Fibroblast of peridontal ligament (primary cell): ENCODE results near the gene LCN10.
"Not testable (repeated sequence)": the region's sequence is repeated elsewhere in the genome, so short reads cannot be mapped to it uniquely, and the experiment has no call there.

Experiments used
- DNase-seq: peaks from one replicate; pipeline ENCODE4 v3.0.0-alpha.2; 2010; ENCODE audit errors: extremely low read depth

Gene LCN10

DNA sequence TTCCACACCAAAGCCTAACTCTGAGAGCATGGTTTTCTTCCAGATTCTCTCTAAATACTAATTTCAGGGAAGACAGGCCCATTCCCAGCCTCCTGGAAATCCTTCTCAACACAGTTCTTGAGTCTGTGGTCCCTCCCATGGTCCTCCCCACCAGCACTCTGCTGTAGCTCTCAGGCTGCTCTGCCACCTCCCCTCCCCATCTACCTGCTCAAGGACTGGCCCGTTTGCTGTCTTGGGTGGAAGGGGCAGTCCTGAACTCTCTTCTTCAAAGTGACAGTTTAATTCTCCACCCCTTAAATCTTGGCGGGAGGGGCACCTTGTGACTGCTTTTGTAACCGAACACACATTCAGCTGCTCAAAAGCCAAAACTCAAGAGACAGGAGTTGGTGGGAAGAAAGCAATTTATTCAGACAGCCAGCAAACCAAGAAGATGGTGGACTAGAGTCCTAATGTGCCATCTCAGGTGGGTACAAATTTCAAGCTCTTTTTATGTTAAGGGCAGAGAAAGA, 29.2 kb upstream of the LCN10 start:
- DNase-seq, result no peak

DNA sequence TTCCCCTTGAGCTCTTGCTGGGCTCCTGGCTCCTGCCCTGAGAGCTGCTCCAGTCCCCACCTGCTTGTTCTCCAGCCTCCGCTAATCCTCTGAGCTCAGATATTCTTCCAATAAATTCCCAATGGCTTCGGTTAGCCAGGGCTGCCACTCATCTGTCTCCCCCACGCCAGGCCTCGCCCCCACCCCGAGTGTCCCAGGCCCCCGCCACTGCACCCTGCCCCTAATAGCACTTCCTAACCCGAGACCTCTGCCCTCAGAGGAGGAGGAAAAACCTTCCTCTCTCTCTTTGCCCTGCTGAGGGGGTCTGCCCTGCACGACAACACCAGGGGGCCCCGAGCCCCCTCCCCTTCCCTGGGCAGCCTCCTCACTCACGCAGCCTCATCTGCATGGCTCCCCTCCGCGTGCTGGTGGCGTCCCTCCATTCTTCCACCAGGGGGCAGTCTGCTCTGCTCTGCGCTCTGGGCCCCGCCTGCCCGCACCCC, 27.0 kb upstream of the LCN10 start:
- no peak for DNase-seq

DNA sequence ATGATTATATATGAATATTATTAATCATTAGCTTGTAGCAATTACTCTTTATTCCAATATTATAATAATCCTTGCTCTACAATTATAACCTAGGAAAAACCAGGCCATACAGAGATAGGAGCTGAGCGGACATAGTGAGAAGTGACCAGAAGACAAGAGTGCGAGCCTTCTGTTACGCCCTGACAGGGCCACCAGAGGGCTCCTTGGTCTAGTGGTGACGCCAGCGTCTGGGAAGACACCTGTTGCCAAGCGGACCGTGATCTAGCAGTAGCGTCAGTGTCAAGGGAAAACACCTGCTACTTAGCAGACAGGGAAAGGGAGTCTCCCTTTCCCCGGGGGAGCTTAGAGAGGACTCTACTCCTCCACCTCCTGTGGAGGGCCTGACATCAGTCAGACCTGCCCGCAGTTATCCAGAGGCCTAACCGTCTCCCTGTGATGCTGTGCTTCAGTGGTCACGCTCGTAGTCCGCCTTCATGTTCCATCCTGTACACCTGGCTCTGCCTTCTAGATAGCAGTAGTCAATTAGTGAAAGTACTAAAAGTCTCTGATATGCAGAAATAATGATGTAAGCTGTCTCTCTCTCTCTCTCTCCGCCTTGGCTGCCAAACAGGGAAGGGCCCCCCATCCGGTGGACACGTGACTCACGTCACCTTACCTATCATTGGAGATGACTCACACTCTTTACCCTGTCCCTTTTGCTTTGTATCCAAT, 23.8 kb upstream of the LCN10 start:
- DNase-seq, result peak; percentile 23

- not testable (repeated sequence) for DNase-seq
These were observed 23.1 kb upstream of the LCN10 start for GRCh38 chr9:136765745-136766409.

GRCh38 chr9:136765041-136765440, 22.3 kb upstream of the LCN10 start:
- no peak for DNase-seq

GRCh38 chr9:136764301-136764891, 21.7 kb upstream of the LCN10 start, which contains the start of gene LCN15:
TSS of gene LCN15 (minus strand) at chr9:136764518. CDS start at chr9:136764488, 30 bp downstream.
- DNase-seq, result no peak

- no peak for DNase-seq
These were observed 20.9 kb upstream of the LCN10 start for GRCh38 chr9:136763649-136764035.

DNA sequence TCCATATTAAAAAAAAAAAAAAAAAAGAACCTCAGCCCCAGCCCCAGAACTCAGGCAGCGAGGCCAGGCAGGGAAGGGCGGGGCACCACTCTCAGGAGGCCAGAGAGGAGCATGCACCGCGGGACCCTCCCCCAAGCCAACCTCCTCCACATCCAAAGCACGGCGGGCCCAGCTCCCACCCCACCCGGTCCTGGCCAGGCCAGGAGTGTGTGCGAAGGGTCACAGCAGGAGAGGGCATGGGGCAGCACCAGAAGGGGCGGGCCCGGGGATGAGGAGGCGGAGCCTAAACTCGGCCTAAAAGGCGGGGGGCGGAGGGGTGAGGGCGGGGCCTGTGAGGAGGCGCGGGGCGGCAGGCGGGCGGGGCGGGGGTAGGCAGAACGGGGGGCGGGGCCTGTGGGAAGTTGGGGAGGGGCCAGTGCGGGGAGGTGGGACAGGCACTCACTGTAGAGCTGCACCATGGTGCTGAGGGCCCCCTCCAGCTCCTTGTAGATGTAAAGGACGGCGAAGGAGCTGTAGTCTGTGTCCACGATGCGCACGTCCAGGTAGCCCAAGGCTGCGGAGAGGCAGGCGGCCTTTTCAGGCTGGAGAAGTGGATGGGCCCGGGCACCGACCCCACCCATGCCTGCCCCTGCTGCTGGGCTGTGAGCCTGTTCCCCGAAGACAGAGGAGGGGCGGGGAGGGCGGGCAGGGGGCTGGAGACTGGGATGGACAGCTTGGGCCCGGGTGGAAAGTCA, 20.3 kb upstream of the LCN10 start:
- no peak for DNase-seq

- no peak for DNase-seq
These were observed 19.5 kb upstream of the LCN10 start for GRCh38 chr9:136762221-136762691.

DNA sequence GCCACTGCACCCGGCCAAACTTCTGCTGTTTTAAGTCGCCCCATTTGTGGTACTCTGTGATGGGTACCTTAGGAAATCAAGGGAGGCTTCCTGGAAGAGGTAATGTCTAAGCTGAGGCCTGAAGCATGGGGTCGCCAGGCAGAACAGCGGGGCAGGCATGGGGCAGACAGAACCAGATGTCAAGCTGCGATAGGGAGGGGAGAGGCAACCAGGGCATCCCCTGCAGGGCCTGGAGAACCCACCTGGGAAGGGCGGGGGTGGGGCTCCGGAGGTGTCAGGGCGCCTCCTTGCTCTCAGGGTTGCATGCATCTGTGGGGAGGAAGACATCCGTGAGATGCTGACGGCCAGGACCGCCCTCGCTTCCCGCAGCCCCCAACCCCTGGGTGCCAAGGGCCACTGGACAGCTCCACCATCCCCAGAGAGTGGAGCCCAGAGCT, 18.8 kb upstream of the LCN10 start:
- no peak for DNase-seq

GRCh38 chr9:136760834-136761544, 18.2 kb upstream of the LCN10 start:
- peak; percentile 63 for DNase-seq

GRCh38 chr9:136760424-136760823, 17.7 kb upstream of the LCN10 start:
- no peak for DNase-seq

- no peak for DNase-seq
These were observed 16.9 kb upstream of the LCN10 start for GRCh38 chr9:136759436-136760325.

DNA sequence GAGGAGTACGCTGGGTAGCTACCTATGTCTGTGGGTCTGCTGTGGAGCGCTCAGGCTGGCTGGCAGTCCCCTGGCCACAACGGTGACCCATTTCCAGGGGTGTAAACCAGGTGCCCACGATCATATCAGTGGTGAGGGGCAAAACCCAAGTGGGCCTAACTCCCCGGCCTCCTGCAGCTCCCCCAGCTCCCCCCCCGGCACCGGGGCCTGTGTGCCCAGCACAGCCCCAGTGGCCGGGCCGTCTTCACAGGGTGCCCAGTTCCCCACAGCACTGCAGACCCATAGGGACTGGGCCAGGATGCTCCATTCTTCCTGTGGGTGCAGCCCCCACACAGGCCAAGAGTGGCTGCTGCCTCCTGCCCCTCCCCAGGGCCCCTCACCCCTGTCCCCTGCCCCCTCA, 16.3 kb upstream of the LCN10 start:
- no peak for DNase-seq

GRCh38 chr9:136757751-136758140, 15.0 kb upstream of the LCN10 start:
- DNase-seq, result no peak

DNA sequence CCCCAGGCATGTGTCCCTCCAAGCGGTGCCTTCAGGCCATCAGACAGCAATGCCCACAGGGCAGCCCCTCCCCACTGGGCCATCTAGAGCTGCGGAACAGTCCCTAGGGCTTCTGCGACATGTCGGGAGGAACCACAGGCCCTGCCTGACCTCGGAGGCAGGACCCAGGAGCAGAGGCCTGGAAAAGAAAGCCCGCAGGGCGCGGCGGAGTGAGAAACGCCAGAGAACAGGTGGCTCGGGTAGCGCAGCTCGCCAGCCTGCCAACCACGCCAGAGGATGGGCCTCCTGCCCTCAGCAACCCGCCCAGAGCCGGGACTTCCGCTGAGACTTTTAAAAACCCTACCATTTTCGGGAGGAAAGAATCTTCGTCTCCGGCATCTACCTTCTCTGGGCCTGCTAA, 14.6 kb upstream of the LCN10 start:
- DNase-seq, result no peak

GRCh38 chr9:136756836-136757235, 14.1 kb upstream of the LCN10 start:
- no peak for DNase-seq

DNA sequence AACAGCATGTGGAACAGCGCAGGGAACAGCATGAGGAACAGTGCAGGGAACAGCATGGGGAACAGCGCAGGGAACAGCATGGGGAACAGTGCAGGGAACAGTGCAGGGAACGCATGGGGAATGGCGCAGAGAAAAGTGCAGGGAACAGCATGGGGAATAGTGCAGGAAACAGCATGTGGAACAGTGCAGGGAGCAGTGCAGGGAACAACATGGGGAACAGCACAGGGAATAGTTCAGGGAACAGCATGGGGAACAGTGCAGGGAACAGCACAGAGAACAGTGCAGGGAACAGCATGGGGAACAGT, 13.3 kb upstream of the LCN10 start:
- no peak for DNase-seq

- not testable (repeated sequence) for DNase-seq
These were observed 12.8 kb upstream of the LCN10 start for GRCh38 chr9:136755302-136756133.
